Stimulated activated CD8-positive, alpha-beta memory T cell treated with anti-CD3 and anti-CD28 coated beads, Interleukin-7, amount 100 ng/mL, for 4 hours (primary cell): ENCODE measurements around the gene ANKRD52.
A peak's percentile ranks its signal among the peaks of the same experiment; 100 is the strongest.
"Not testable (repeated sequence)": the region's sequence is repeated elsewhere in the genome, so short reads cannot be mapped to it uniquely, and the experiment has no call there.

Experiments used
- DNase-seq, 2 donors: peaks; one replicate each; pipeline ENCODE4 v3.0.0-alpha.2; 2020; ENCODE audit warnings: low read depth in 2 of 2

Gene ANKRD52

DNA sequence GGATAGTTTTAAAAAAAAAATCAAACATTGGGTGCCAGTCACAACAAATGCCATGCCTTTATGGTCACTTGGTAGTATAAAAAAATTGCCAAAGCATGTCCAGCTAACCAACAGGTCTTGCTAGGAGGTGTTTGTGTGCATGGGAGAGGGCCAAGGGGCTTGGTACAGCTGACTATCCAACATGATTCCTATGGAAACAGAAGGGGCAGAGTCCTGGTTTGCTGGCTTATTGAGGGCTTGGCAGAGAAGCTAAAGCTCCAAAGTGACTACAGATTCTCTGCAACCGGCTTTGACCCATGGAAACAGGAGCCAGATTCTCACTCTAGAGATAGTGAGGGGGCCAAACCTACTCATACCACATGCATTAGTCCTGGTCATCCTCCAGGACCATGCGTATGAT, 14.3 kb upstream of the ANKRD52 start:
- not testable (repeated sequence) for DNase-seq

DNA sequence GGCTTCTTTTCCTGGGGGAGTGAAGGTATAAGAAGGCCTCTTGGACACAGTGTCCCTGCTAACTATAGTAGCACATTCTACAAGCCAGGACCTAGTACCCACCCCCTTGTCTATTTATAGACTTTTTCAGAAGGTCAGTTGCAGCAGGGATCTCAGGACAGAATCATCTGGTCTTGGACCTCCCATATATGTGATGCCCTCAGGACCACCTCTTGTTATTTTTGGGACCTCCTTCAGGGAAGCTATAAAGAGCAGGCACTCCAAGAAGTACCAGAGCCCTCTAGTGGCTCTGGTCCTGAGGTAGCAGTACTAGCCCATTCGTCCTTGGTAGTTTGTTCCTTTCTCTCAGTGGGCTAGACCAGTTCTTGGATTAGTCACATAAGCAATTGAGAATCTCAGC, 12.8 kb upstream of the ANKRD52 start:
- no peak for DNase-seq

DNA sequence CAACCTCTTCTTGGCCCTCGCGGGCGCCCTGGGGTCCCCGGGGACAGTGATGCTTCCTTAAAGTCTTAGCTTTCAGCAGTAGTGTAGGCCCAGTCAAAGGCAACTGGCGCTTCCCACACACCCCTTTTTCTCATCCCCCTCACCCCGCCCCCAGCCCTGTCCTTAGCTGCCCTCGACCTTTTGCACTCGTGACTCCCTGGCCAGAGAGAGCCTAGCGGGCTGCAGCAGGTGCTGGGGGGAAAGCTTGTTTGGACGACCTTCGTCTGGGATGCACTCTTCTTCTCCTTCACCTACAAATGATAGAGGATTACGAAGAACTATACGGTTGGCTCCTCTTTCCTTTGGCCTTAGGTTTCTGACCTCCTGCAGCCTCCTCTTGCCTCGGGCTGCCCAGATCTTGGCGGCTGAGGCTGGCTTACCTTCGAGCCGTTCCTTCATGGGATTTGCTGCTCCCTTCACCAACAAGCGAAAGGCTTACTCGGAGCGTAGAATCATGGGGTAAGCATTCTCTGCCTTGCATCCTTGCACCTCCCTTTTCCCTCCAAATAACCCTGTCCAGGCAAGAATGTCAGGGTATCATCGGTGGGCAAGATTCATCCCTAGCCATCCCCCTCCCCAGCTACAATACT, 9.4 kb upstream of the ANKRD52 start:
- no peak for DNase-seq

- DNase-seq: peak; percentile 81 to 83
Measured at GRCh38 chr12:56266693-56267442, 8.7 kb upstream of the ANKRD52 start, which contains the start of gene COQ10A. Gene COQ10A, plus strand, starts transcription at chr12:56266942. Its CDS starts 177 bp downstream, at chr12:56267119.

DNA sequence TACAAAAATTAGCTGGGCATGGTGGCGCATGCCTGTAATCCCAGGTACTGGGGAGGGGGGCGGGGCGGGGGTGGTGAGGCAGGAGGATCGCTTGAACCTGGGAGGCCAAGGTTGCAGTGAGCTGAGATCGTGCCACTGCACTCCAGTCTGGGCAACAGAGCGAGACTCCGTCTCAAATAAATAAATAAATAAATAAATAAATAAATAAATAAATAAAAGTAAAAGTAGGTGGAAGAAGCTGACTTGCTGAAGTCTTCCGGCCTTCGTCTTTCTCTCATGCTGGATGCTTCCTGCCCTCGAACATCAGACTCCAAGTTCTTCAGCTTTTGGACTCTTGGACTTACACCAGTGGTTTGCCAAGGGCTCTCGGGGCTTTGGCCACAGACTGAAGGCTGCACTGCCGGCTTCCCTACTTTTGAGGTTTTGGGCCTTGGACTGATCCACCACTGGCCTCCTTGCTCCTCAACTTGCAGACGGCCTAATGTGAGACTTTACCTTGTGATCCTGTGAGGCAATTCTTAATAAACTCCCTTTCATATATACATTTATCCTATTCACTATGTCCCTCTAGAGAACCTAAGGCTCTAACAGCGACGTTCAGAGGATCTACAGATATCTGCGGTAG, 8.0 kb upstream of the ANKRD52 start:
- not testable (repeated sequence) for DNase-seq

- not testable (repeated sequence) for DNase-seq
Measured at GRCh38 chr12:56262955-56263354, 4.8 kb upstream of the ANKRD52 start.

GRCh38 chr12:56261503-56262232, 3.5 kb upstream of the ANKRD52 start:
- DNase-seq: no peak

GRCh38 chr12:56260921-56261320, 2.7 kb upstream of the ANKRD52 start:
- no peak for DNase-seq

DNA sequence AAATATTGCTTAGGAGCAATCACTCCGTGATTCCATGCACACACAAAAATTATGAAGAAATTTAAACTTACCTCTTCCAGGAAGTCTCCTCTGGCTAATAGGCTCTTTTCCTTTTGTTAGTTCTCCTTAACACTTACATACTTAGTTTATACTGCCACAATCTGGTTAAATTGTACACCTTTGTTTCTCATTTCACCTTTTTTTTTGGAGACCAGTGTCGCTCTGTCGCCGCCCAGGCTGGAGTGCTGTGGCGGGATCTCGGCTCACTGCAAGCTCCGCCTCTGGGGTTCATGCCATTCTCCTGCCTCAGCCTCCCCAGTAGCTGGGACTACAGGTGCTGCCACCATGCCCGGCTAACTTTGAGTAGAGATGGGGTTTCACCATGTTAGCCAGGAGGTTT, 2.2 kb upstream of the ANKRD52 start:
- no peak for DNase-seq

- no peak for DNase-seq
Measured at GRCh38 chr12:56258820-56259183, 618 bp upstream of the ANKRD52 start.

GRCh38 chr12:56257491-56258067, 605 bp downstream of the ANKRD52 start:
- DNase-seq: no peak

DNA sequence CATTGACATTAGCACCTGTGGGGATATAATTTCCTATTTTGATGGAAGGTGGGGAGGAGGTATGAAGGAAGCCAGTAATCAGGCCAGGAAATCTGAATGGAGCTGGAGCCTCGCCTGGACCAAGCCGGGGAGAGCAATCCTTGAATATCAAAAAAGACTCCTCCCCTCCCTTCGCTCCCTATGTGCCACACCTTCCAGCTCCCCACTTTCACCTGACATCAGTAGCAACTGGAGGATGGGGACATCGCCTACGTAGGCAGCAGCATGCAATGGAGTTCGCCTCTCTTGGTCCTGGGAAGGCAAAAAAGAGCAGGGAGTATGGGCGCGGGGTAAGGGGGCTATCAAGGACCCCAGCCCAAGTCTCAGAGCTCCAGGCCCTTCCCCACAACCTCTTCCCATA, 1.1 kb downstream of the ANKRD52 start:
- no peak for DNase-seq

DNA sequence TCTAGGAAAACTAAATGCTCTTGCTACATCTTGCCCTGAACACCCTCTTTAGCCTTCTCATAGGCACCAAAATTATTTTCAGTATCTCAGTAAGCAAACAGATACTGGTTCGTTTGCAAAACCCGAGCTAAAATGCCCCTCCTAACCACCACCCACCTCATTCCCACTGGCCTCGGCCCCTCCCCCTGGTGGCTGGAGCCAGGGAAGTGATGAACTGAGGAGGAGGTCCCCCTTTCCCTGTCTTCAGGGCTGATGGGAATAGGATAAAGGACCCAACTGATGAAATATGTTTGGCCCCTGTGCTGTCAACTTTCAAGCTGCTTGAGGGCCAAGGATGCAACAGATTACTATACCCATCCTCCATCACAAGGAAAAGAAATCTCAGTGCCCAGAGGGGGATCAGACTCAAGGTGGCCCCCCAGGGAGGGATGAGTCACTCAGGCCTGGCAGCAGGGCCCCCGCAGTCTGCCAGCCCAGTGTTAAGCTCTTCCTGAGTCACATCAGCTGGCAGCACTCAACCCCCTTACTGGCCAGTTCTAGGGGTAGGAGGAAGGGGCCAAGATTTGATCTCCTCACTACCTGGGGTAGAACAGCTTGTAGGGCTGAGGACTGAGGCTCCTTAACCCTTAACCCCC, 1.7 kb downstream of the ANKRD52 start:
- no peak for DNase-seq

DNA sequence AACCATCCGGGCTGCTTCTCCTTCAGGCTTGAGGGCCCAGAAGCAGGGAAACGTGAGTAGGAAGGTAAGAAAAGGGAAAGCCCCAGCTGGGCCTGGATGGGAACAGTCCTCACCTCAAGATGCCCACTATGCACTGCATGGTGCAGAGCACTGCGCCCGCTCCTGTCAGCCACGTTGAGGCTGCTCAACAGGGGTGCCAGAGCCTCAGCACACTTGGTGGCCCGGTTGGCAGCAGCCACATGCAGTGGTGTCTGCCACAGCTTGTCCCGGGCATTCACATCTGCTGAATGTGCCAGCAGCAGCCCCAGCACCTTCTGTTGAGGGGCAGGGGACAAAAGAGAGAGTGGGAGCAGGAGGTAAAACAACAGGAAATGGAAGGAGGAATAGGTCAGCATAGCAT, 2.5 kb downstream of the ANKRD52 start:
- DNase-seq: no peak

GRCh38 chr12:56253091-56253490, 5.1 kb downstream of the ANKRD52 start:
- DNase-seq: no peak

DNA sequence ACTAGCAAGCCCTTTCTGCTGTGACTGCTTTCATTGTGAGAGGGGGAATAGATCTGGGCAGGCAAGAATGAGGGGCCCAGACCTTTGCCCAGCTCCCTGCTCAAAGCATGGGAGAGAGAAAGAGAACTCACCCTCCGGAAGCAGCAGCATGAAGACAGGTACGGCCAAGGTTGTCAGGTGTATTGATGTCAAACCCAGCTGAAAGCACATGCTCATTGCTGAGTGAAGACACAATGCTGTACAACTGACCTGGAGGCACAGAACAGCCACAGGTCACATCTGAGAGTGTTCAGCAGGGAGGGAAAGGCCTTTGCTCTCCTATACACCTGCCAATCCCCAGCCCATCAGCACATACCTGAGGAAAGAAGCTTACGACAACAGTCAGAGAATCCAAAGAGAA, 5.5 kb downstream of the ANKRD52 start:
- no peak for DNase-seq

GRCh38 chr12:56248711-56249110, 9.5 kb downstream of the ANKRD52 start:
- no peak for DNase-seq

GRCh38 chr12:56247923-56248322, 10.3 kb downstream of the ANKRD52 start:
- DNase-seq: no peak

- no peak for DNase-seq
Measured at GRCh38 chr12:56244494-56244893, 13.7 kb downstream of the ANKRD52 start.

GRCh38 chr12:56243731-56244181, 14.4 kb downstream of the ANKRD52 start:
- DNase-seq: no peak

DNA sequence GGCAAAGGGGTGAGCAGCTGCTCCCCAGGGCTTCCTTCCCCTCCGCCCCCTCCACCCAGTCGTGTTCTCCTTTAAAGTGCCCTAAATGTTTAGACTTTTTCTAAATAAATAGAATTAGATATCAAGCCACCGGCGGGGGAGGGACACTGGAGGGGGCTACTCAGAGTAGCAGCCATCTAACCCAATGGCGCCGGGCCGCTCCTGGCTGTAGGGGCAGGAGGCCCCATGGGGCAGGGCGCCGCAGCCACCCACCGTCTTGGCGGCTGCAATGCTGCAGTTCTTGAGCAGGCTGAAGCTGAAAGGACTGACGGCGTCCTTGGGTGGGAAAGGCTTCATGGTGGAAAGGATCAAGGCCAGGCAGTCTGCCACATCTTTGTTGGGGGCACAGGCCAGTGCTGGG, 15.2 kb downstream of the ANKRD52 start:
- no peak for DNase-seq
